Measurements from ENCODE around the gene SPPL2A.

GRCh38 chr15:50735156-50735555 is 30.4 kb downstream of the SPPL2A start:
- TF ChIP-seq FOS (IDR thresholded peaks at IDR 0.05; ENCODE audit: borderline replicate concordance, insufficient read depth, low read length) = no peak
- no peak for TF ChIP-seq POLR2AphosphoS5 (IDR thresholded peaks at IDR 0.05; ENCODE audit: insufficient read depth, low read depth, low read length)
- no peak for TF ChIP-seq CTCF (IDR thresholded peaks at IDR 0.05; ENCODE audit: extremely low read depth in 1 of 2, insufficient read depth in 1 of 2, low read depth in 1 of 2, low read length in 2 of 2)
- TF ChIP-seq MAX (IDR thresholded peaks at IDR 0.05; ENCODE audit: insufficient read depth, insufficient read length) = no peak
- no peak for TF ChIP-seq POLR2A (IDR thresholded peaks at IDR 0.05; ENCODE audit: low read depth, low read length)
- no peak for TF ChIP-seq MYC (IDR thresholded peaks at IDR 0.05; ENCODE audit: low read depth, low read length)
- no peak for TF ChIP-seq EZH2 (IDR thresholded peaks at IDR 0.05; ENCODE audit: borderline replicate concordance, low read depth, low read length, severe bottlenecking)
- TF ChIP-seq JUN (IDR thresholded peaks at IDR 0.05; ENCODE audit: borderline replicate concordance, insufficient read depth, insufficient read length, low read depth) = no peak
- TF ChIP-seq GATA2 (IDR thresholded peaks at IDR 0.05; ENCODE audit: insufficient read depth, insufficient read length, low read depth, low read length) = no peak

Data from endothelial cell of umbilical vein (primary cell).